Osteoblast (primary cell): Measurements from ENCODE around the gene AZIN2. TPM values are rescaled to one million over a fixed set of nuclear protein-coding genes. Genes with fewer than 3 reads are reported as not detected.

Experiments used
- DNase-seq: peaks from one replicate; pipeline ENCODE4 v3.0.0; 2011; ENCODE audit warnings: low spot score, mixed read lengths; ENCODE audit not compliant: insufficient read length; ENCODE audit errors: missing footprints
- H2AFZ ChIP-seq: 2 replicates; pipeline ENCODE4 v1.6.0; 2011; ENCODE audit warnings: mild to moderate bottlenecking, low read length
- H3K27ac ChIP-seq: 2 replicates; pipeline ENCODE4 v1.5.1; 2011; ENCODE audit warnings: mild to moderate bottlenecking, low read depth, low read length, moderate library complexity
- H3K27me3 ChIP-seq: 2 replicates; pipeline ENCODE4 v1.6.0; 2012; ENCODE audit warnings: mild to moderate bottlenecking, control low read depth, inconsistent platforms, low read length, moderate library complexity; ENCODE audit not compliant: insufficient read depth
- H3K36me3 ChIP-seq: 2 replicates; pipeline ENCODE4 v1.5.1; 2011; ENCODE audit warnings: mild to moderate bottlenecking, low read length, control low read depth, moderate library complexity; ENCODE audit not compliant: insufficient read depth
- H3K4me1 ChIP-seq: 2 replicates; pipeline ENCODE4 v1.5.1; 2011; ENCODE audit warnings: mild to moderate bottlenecking, low read length, control low read depth, moderate library complexity; ENCODE audit not compliant: insufficient read depth
- H3K4me2 ChIP-seq: 2 replicates; pipeline ENCODE4 v1.6.0; 2011; ENCODE audit warnings: mild to moderate bottlenecking, low read length; ENCODE audit not compliant: insufficient read depth
- H3K4me3 ChIP-seq: fragments of 200-600 bp; sonication (generic); 3 replicates; pipeline ENCODE4 v1.5.1; 2012; ENCODE audit warnings: mild to moderate bottlenecking, low read length, inconsistent platforms; ENCODE audit not compliant: insufficient read depth
- H3K79me2 ChIP-seq: 2 replicates; pipeline ENCODE4 v1.6.0; 2012; ENCODE audit warnings: mild to moderate bottlenecking, low read length, control low read depth, inconsistent platforms; ENCODE audit not compliant: insufficient read depth
- H3K9me3 ChIP-seq: 2 replicates; pipeline ENCODE4 v1.5.1; 2011; ENCODE audit warnings: low read depth, low read length, control low read depth
- H4K20me1 ChIP-seq: 2 replicates; pipeline ENCODE4 v1.6.0; 2012; ENCODE audit warnings: mild to moderate bottlenecking, low read length, control low read depth; ENCODE audit not compliant: insufficient read depth
- total RNA-seq: library from RNA; depleted of rRNA; stranded (reverse); fragments of >200 nt; gene quantifications from 2 replicates; pipeline ENCODE4 v1.2.3, GENCODE V29; 2012
- TF ChIP-seq, protein P1 (sequence below): IDR thresholded peaks from 2 replicates; pipeline ENCODE4 v1.5.1; 2011; ENCODE audit warnings: mild to moderate bottlenecking, low read depth, low read length, moderate library complexity; ENCODE audit errors: extremely low read depth

The AZIN2 gene
- total RNA-seq, 1 donor: 18.8 TPM

- Histone ChIP-seq H3K4me2 (no peak overlapping the region), H3K4me1 (no peaks in the 10 kb centered on the region), H2AFZ (no peak overlapping the region), H3K79me2 (no peaks in the 10 kb centered on the region), H3K27me3 (no peaks in the 10 kb centered on the region), H3K27ac (no peak overlapping the region), H3K4me3 (no peak overlapping the region), H4K20me1 (no peaks in the 10 kb centered on the region), H3K36me3 (no peaks in the 10 kb centered on the region), H3K9me3 (no peaks in the 10 kb centered on the region)
- DNase-seq: peak; percentile 66
- TF ChIP-seq, protein P1, sequence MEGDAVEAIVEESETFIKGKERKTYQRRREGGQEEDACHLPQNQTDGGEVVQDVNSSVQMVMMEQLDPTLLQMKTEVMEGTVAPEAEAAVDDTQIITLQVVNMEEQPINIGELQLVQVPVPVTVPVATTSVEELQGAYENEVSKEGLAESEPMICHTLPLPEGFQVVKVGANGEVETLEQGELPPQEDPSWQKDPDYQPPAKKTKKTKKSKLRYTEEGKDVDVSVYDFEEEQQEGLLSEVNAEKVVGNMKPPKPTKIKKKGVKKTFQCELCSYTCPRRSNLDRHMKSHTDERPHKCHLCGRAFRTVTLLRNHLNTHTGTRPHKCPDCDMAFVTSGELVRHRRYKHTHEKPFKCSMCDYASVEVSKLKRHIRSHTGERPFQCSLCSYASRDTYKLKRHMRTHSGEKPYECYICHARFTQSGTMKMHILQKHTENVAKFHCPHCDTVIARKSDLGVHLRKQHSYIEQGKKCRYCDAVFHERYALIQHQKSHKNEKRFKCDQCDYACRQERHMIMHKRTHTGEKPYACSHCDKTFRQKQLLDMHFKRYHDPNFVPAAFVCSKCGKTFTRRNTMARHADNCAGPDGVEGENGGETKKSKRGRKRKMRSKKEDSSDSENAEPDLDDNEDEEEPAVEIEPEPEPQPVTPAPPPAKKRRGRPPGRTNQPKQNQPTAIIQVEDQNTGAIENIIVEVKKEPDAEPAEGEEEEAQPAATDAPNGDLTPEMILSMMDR: no peak
Measured at GRCh38 chr1:33117440-33118085, 36.6 kb downstream of the AZIN2 start.

- no peaks in the 10 kb centered on the region for H4K20me1 ChIP-seq
- no peaks in the 10 kb centered on the region for H3K9me3 ChIP-seq
- no peaks in the 10 kb centered on the region for H3K79me2 ChIP-seq
- H3K36me3 ChIP-seq: no peaks in the 10 kb centered on the region
- no peak overlapping the region for H3K27ac ChIP-seq
- no peak overlapping the region for H3K4me2 ChIP-seq
- DNase-seq: no peak
- no peaks in the 10 kb centered on the region for H3K4me1 ChIP-seq
- no peak overlapping the region for H2AFZ ChIP-seq
- TF ChIP-seq, protein P1: no peak
- H3K4me3 ChIP-seq: no peak overlapping the region
- no peaks in the 10 kb centered on the region for H3K27me3 ChIP-seq
Measured at GRCh38 chr1:33118274-33118673, 37.3 kb downstream of the AZIN2 start.

DNA sequence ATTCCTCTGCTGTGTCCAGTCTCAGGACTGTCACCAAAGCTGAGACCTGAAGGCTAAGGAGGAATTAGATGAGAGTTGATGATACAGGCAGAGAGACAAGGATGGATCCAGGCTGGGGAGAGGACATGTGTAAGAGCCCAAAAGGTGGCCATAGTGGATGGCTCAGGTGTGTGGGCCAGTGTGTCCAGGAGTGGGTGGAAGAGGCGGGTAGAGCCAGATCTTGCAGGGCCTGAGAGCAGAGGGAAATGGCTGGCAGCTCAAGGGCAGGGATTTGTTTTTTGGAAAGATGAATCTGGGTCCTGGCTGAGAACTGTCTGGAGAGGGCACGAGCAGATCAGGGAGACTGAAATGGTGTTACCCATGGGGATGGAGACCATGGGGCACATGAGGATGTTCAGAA lies 38.1 kb downstream of the AZIN2 start:
- TF ChIP-seq, protein P1: no peak
- Histone ChIP-seq H3K27me3 (no peaks in the 10 kb centered on the region), H3K27ac (no peak overlapping the region), H3K4me2 (no peak overlapping the region), H3K79me2 (no peaks in the 10 kb centered on the region), H4K20me1 (no peaks in the 10 kb centered on the region), H3K4me1 (no peaks in the 10 kb centered on the region), H3K36me3 (no peaks in the 10 kb centered on the region), H3K4me3 (no peak overlapping the region), H3K9me3 (no peaks in the 10 kb centered on the region), H2AFZ (no peak overlapping the region)
- DNase-seq: peak; percentile 59

DNA sequence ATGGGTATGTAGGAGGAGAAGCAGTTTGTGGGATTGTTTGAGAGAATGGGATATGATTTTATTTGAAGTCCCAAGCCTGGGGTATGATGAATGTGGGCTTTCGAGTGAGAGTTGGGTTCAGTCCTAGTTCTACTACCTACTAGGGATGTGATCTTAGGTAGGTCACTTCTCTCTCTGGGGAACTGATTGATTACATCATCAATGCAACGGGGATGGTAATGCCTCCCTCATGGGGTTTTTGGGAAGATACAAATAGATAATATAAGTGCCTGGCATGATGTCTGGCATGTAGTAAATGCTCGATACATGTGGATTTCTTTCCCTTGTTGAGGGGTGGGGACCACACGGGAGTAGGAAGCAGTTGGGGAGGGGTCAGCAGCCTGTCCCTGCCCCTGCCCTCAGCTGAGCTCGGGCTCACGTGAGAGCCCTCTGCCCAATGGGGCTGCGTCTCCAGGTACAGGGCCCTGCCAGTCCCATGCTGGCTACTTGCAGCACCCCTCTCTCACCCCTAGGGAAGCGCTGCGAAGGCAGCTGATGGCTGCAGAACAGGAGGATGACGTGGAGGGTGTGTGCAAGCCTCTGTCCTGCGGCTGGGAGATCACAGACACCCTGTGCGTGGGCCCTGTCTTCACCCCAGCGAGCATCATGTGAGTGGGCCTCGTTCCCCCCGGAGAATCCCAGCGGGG lies 38.7 kb downstream of the AZIN2 start:
- no peaks in the 10 kb centered on the region for H4K20me1 ChIP-seq
- H3K9me3 ChIP-seq: no peaks in the 10 kb centered on the region
- H3K4me1 ChIP-seq: no peaks in the 10 kb centered on the region
- H3K4me2 ChIP-seq: no peak overlapping the region
- TF ChIP-seq, protein P1: no peak
- no peak overlapping the region for H3K4me3 ChIP-seq
- no peaks in the 10 kb centered on the region for H3K27me3 ChIP-seq
- H2AFZ ChIP-seq: no peak overlapping the region
- DNase-seq: peak; percentile 74
- H3K36me3 ChIP-seq: no peaks in the 10 kb centered on the region
- H3K79me2 ChIP-seq: no peaks in the 10 kb centered on the region
- no peak overlapping the region for H3K27ac ChIP-seq
